SKM-1 (cell line): ENCODE measurements around the gene ST6GALNAC2.
"Not testable (repeated sequence)": the region's sequence is repeated elsewhere in the genome, so short reads cannot be mapped to it uniquely, and the experiment has no call there.

Experiments
- DNase-seq: peaks from one replicate; lab custom pipeline; 2025; ENCODE audit not compliant: unreplicated experiment; lab: John Stamatoyannopoulos, UW

The ST6GALNAC2 gene

GRCh38 chr17:76542566-76542971, 43.1 kb downstream of the ST6GALNAC2 start:
- no peak for DNase-seq

GRCh38 chr17:76541739-76542454, 43.8 kb downstream of the ST6GALNAC2 start:
- DNase-seq, result no peak

GRCh38 chr17:76540381-76541300, 45.0 kb downstream of the ST6GALNAC2 start:
- DNase-seq, result no peak

GRCh38 chr17:76539631-76540271, 45.9 kb downstream of the ST6GALNAC2 start, which contains the start of gene PRCD:
Gene PRCD (plus strand): TSS chr17:76540044. CDS start chr17:76540142, 98 bp downstream.
- DNase-seq, result no peak

- DNase-seq, result no peak
Observed at GRCh38 chr17:76538941-76539570, 46.6 kb downstream of the ST6GALNAC2 start.

GRCh38 chr17:76538281-76538931, 47.3 kb downstream of the ST6GALNAC2 start:
- DNase-seq, result no peak

GRCh38 chr17:76537578-76538280, 47.9 kb downstream of the ST6GALNAC2 start, which contains the start of gene CYGB:
Gene CYGB (minus strand): TSS chr17:76537709. CDS start chr17:76537542, 167 bp downstream.
- DNase-seq, result no peak

- DNase-seq, result no peak
Observed at GRCh38 chr17:76537288-76537577, 48.4 kb downstream of the ST6GALNAC2 start.

GRCh38 chr17:76536511-76537287, 49.0 kb downstream of the ST6GALNAC2 start:
- no peak for DNase-seq

- DNase-seq, result no peak
Observed at GRCh38 chr17:76535788-76536510, 49.7 kb downstream of the ST6GALNAC2 start.

GRCh38 chr17:76534831-76535732, 50.6 kb downstream of the ST6GALNAC2 start:
- DNase-seq, result no peak

- not testable (repeated sequence) for DNase-seq
Observed at GRCh38 chr17:76533640-76534359, 51.9 kb downstream of the ST6GALNAC2 start.

GRCh38 chr17:76532072-76532651, 53.5 kb downstream of the ST6GALNAC2 start:
- no peak for DNase-seq

- no peak for DNase-seq
Observed at GRCh38 chr17:76531486-76532038, 54.1 kb downstream of the ST6GALNAC2 start.

GRCh38 chr17:76530811-76531485, 54.7 kb downstream of the ST6GALNAC2 start:
- DNase-seq, result no peak
